Heart left ventricle (tissue), 16 donors: ENCODE data around the gene TARBP2. TPM values are rescaled to one million over a fixed set of nuclear protein-coding genes. Genes with fewer than 3 reads are reported as not detected.

Experiments used
- ATAC-seq, 4 donors: fragments of 200-7000 bp; cut with Tn5 transposase; one replicate each; pipeline ENCODE4 v1.9.1; 2020 to 2022; ENCODE audit warnings: moderate library complexity in 4 of 4, mild to moderate bottlenecking in 3 of 4, moderate number of reproducible peaks in 1 of 4
- DNase-seq, 5 donors: peaks; one replicate each; pipeline ENCODE4 v3.0.0-alpha.2; 2020
- H3K27ac ChIP-seq, 12 donors: fragments of 200-600 bp; sonication (generic) in 4 of 12; one replicate each; pipeline versions ENCODE4 v1.5.0 to v1.8.0; 2016 to 2022; ENCODE audit warnings: mild to moderate bottlenecking in 2 of 12
- H3K27me3 ChIP-seq, 9 donors: fragments of 200-600 bp; sonication (generic) in 2 of 9; one replicate each; pipeline versions ENCODE4 v1.5.1 to v1.8.0; 2016 to 2022; ENCODE audit warnings: mild to moderate bottlenecking in 3 of 9
- H3K36me3 ChIP-seq, 9 donors: fragments of 200-600 bp; sonication (generic) in 2 of 9; one replicate each; pipeline versions ENCODE4 v1.5.0 to v1.8.0; 2018 to 2022; ENCODE audit warnings: mild to moderate bottlenecking in 2 of 9
- H3K4me1 ChIP-seq, 12 donors: fragments of 200-600 bp; sonication (generic) in 4 of 12; one replicate each; pipeline versions ENCODE4 v1.5.0 to v1.8.0; 2016 to 2022; ENCODE audit warnings: mild to moderate bottlenecking in 3 of 12
- H3K4me3 ChIP-seq, 12 donors: fragments of 200-600 bp; sonication (generic) in 4 of 12; one replicate each; pipeline versions ENCODE4 v1.5.0 to v1.8.0; 2017 to 2022; ENCODE audit warnings: mild to moderate bottlenecking in 9 of 12, moderate library complexity in 4 of 12
- H3K9me3 ChIP-seq, 12 donors: fragments of 200-600 bp; sonication (generic) in 4 of 12; one replicate each; pipeline versions ENCODE4 v1.5.0 to v1.8.0; 2016 to 2022; ENCODE audit warnings: mild to moderate bottlenecking in 1 of 12
- POLR2A ChIP-seq, 2 donors: fragments of 450-650 bp; IDR thresholded peaks; one replicate each; pipeline ENCODE4 v1.6.1; 2017; ENCODE audit warnings: antibody characterized with exemption in 2 of 2, mild to moderate bottlenecking in 2 of 2, moderate library complexity in 2 of 2
- WGBS, 4 donors: extraction: QIAGEN DNeasy Blood & Tissue Kit in 2 of 4; methylation state at CpG; one replicate each; pipeline versions ENCODE4 v1.1.5 to v1.1.7; 2013 to 2018; 5-methylcytosine and 5-hydroxymethylcytosine counted together
- intact Hi-C, 10 donors: fragments of 100-400 bp; cut with DNase I; formaldehyde crosslinking; loops; one replicate each; pipeline versions ENCODE4 v1.11.1 to v1.14.2; 2022
- polyA plus RNA-seq, 2 donors: library from polyadenylated mRNA; stranded (reverse); fragments of 200-250 nt; gene quantifications; one replicate each; pipeline ENCODE4 v1.2.3, GENCODE V29; 2013
- total RNA-seq, 9 donors: library from RNA; depleted of rRNA in 2 of 9; stranded (reverse); fragments of >200 nt in 2 of 9; fragmentation: NEBNext Ultra II Directional in 3 of 9; extraction: Animal tissue kit (Norgen Biotek cat#: 25700) in 3 of 9; gene quantifications; one replicate each; pipeline versions ENCODE4 v1.1.0 to v1.2.4, GENCODE V29; 2016 to 2023
- TF ChIP-seq, protein P1 (sequence below), 12 donors: fragments of 200-600 bp; sonication (generic) in 4 of 12; IDR thresholded peaks; one replicate each; pipeline versions ENCODE4 v1.5.0 to v1.8.0; 2018 to 2022; ENCODE audit warnings: antibody characterized with exemption in 12 of 12, mild to moderate bottlenecking in 5 of 12
- donor health status: ischemic (EF 13 %, LVEDD 7.1; RV severe dilation, severe dysfunction).
- donor health status: healthy with polysubstance abuse.
- donor health status: DM: no; HTN: yes; CAD: no.
- donor health status: DM: no; HTN: no; CAD: no.
- donor health status: ischemic (EF 25% LVEDD 6.9; RV normal size, moderate dysfunction).
- donor health status: ischemic (EF 25% LVEDD 5.7; RV mildly dilated, moderate dysfunction).
- donor health status: healthy.
- donor health status: DM: yes; HTN: yes; CAD: no.
- donor health status: ischemic (EF 35%, LVEDD 5.7; RV mildly dilated, moderate dysfunction).
- donor health status: nonischemic (EF 11% LVEDD 7.7; RV severe dilation, severe dysfunction).
- donor health status: DM: yes; HTN: yes; CAD: no.
- donor health status: PGD.
- donor health status: ischemic (EF 29% LVEDD 5.4; RV normal size, mild dysfunction).
- donor health status: nonischemic (EF 23%, LVEDD 6.1; RV moderate dilation, normal function).

Gene TARBP2
- total and polyA plus RNA-seq, 11 donors = 7.8 to 23.5 (median 11.9) TPM

DNA sequence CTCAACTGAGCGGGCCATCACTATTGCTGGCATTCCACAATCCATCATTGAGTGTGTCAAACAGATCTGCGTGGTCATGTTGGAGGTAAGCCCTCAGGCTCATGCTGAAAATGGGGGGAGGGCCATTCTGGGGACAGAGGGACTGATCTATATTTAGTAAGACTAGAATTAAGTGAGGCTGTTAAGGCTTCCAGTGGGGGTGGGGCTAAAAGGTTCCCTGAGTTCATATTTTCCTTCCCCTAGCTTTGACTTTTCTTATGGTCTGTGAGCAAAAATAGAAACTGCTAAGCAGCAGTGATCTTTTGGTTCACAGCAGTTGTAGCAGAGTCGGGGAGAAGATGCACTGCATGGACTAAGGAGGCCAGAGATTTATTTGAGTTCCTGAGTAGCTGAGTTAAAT lies 40.0 kb upstream of the TARBP2 start:
- TF ChIP-seq, protein P1, sequence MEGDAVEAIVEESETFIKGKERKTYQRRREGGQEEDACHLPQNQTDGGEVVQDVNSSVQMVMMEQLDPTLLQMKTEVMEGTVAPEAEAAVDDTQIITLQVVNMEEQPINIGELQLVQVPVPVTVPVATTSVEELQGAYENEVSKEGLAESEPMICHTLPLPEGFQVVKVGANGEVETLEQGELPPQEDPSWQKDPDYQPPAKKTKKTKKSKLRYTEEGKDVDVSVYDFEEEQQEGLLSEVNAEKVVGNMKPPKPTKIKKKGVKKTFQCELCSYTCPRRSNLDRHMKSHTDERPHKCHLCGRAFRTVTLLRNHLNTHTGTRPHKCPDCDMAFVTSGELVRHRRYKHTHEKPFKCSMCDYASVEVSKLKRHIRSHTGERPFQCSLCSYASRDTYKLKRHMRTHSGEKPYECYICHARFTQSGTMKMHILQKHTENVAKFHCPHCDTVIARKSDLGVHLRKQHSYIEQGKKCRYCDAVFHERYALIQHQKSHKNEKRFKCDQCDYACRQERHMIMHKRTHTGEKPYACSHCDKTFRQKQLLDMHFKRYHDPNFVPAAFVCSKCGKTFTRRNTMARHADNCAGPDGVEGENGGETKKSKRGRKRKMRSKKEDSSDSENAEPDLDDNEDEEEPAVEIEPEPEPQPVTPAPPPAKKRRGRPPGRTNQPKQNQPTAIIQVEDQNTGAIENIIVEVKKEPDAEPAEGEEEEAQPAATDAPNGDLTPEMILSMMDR (IDR thresholded peaks at IDR 0.05) = no peak
- peak; percentile 22 to 63 for TF ChIP-seq POLR2A (IDR thresholded peaks at IDR 0.05)
- intact Hi-C loops = loop anchor here in 2 of 10 donors (1.0 to 5.0 kb wide), 2 partner anchors 8 to 36 kb away; partner anchors contain the start of gene MAP3K12 (in 1 of the 2)
- Histone ChIP-seq H3K4me1 (peaks cover 2 to 81% (median 49%) of the 10 kb centered on the region in 12 donors), H3K9me3 (no peaks in the 10 kb centered on the region), H3K36me3 (peaks cover 8 to 100% (median 100%) of the 10 kb centered on the region in 9 donors), H3K4me3 (peak overlapping the region in 1 of 12 donors; percentile 1), H3K27ac (peak overlapping the region in 11 of 12 donors; percentile 23 to 75 (median 60)), H3K27me3 (no peaks in the 10 kb centered on the region)
- DNase-seq (peak in 4 of 5 donors; percentile 70 to 75 (median 73)), ATAC-seq (peak; percentile 83 to 93 (median 90))
- 45 to 54% (median 50%) methylated on average over 3 of the region's 3 CpGs for WGBS, 4 donors

DNA sequence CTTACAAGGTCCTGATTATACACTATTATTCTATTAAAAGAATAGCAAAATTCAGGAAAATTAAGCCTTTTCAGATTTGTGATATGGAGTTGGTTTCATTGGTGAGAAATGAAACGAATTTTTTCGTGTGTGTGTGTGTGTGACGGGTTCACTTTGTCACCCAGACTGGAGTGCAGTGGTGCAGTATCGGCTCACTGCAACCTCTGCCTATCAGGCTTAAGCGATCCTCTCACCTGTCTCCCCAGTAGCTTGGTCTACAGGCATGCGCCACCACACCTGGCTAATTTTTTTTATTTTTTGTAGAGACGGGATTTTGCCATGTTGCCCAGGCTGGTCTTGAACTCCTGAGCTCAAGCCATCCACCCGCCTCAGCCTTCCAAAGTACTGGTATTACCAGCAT lies 39.5 kb upstream of the TARBP2 start:
- peaks cover 2 to 81% (median 50%) of the 10 kb centered on the region in 12 donors for H3K4me1 ChIP-seq
- peak overlapping the region in 10 of 12 donors; percentile 23 to 75 (median 53) for H3K27ac ChIP-seq
- no peaks in the 10 kb centered on the region for H3K9me3 ChIP-seq
- DNase-seq (no peak), ATAC-seq (no peak)
- peak overlapping the region in 2 of 12 donors; percentile 1 to 2 for H3K4me3 ChIP-seq
- intact Hi-C loops = loop anchor here in 2 of 10 donors (1.0 to 5.0 kb wide), 2 partner anchors 8 to 36 kb away; partner anchors contain the start of gene MAP3K12 (in 1 of the 2)
- WGBS, 4 donors = 61 to 64% (median 63%) methylated on average over 8 of the region's 8 CpGs
- no peak for TF ChIP-seq POLR2A (IDR thresholded peaks at IDR 0.05)
- H3K27me3 ChIP-seq = no peaks in the 10 kb centered on the region
- H3K36me3 ChIP-seq = peaks cover 8 to 100% (median 100%) of the 10 kb centered on the region in 9 donors

DNA sequence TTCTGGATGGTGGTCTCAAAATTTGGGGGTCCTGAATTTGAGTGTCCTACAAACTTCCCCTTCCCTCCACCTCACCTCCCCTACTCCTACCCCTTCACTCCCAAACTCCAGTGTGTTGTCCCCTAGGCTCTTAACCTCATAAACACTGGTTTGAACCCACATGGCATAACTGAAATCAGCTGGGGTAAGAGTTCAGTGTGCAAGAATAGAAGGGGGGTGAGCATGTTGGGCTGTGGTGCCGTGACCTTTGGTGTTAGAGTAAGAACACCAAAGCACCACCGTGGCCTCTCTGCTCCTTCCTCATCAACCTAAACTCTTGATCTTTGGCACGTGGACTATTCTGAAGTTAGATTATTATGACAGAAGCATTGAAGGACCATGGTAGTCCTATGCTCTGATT lies 38.1 kb upstream of the TARBP2 start:
- ATAC-seq (no peak), DNase-seq (no peak)
- no peak for TF ChIP-seq POLR2A (IDR thresholded peaks at IDR 0.05)
- TF ChIP-seq, protein P1 (IDR thresholded peaks at IDR 0.05) = no peak
- Histone ChIP-seq H3K4me3 (no peak overlapping the region), H3K27me3 (no peaks in the 10 kb centered on the region), H3K4me1 (peaks cover 2 to 81% (median 56%) of the 10 kb centered on the region in 12 donors), H3K9me3 (no peaks in the 10 kb centered on the region), H3K36me3 (peaks cover 8 to 100% (median 100%) of the 10 kb centered on the region in 9 donors), H3K27ac (peak overlapping the region in 9 of 12 donors; percentile 8 to 75 (median 44))
- 51 to 62% (median 57%) methylated on average over 3 of the region's 3 CpGs for WGBS, 4 donors
- intact Hi-C loops = loop anchor here in 1 of 10 donors (5.0 kb wide), 1 partner anchor 34 kb away; the partner anchor contains the start of gene MAP3K12

DNA sequence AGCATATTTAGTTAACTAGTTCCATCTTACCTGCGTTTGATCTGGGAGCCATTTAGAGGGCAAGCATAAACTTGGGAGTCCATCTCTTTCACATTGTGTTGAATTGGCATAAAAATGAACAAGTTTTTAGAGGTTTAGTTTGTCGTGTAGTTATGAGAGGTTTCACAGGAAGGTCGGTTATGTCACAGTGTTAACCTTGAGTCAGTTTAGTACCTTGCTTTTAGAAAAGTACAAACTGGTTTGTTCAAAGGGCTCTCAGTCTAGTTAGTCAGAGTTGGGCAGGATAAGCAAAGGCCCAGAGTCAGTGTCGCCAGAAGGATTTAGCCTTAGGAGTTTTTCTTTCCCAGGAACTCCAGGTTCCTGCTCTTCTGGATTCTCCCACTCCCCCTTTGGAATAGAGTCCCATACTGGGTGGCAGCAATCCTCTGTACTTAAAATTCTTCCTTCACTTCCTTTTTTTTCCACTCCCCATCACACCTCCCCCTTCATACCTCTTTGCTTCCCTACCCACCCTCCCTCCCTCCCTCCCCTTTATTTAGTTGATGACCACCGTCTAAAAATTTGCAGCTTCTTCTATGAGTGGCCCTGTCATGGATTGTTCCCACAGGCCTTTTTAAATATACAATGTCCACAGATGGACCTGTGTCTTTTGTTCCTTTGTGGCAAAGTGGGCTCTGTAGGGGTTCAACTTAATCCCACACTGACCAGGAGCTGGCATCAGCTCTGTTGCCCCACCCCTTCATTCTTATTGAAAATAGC lies 37.1 kb upstream of the TARBP2 start:
- H3K36me3 ChIP-seq = peaks cover 8 to 100% (median 100%) of the 10 kb centered on the region in 9 donors
- H3K4me1 ChIP-seq = peaks cover 2 to 84% (median 57%) of the 10 kb centered on the region in 12 donors
- no peak for ATAC-seq

More for the DNA sequence above, 37.1 kb upstream of the TARBP2 start:
- Histone ChIP-seq H3K4me3 (no peak overlapping the region), H3K27ac (peak overlapping the region in 9 of 12 donors; percentile 16 to 75 (median 46)), H3K27me3 (no peaks in the 10 kb centered on the region), H3K9me3 (no peaks in the 10 kb centered on the region)
- intact Hi-C loops = loop anchor here in 1 of 10 donors (5.0 kb wide), 1 partner anchor 33 kb away; the partner anchor contains the start of gene MAP3K12
- no peak for DNase-seq
- WGBS, 4 donors = 33 to 45% (median 38%) methylated on average over 5 of the region's 5 CpGs
- TF ChIP-seq POLR2A (IDR thresholded peaks at IDR 0.05) = no peak
- TF ChIP-seq, protein P1 (IDR thresholded peaks at IDR 0.05) = no peak
